Hepatocyte (in vitro differentiated cells): ENCODE data around the gene MBD6. TPM values are rescaled to one million over a fixed set of nuclear protein-coding genes. Genes with fewer than 3 reads are reported as not detected.

Experiments used
- DNase-seq: peaks from one replicate; pipeline ENCODE4 v3.0.0-alpha.2; 2016; ENCODE audit warnings: low spot score
- H2AFZ ChIP-seq: fragments of 200-600 bp; sonication (generic); 2 replicates; pipeline ENCODE4 v1.6.0; 2016; ENCODE audit warnings: antibody characterized with exemption, mild to moderate bottlenecking
- H3K27ac ChIP-seq: fragments of 200-600 bp; sonication (generic); 2 replicates; pipeline ENCODE4 v1.5.1; 2016; ENCODE audit warnings: mild to moderate bottlenecking
- H3K27me3 ChIP-seq: fragments of 200-600 bp; sonication (generic); 2 replicates; pipeline ENCODE4 v1.6.1; 2016
- H3K36me3 ChIP-seq: fragments of 200-600 bp; sonication (generic); replicated peaks from 2 replicates; pipeline ENCODE4 v1.5.1; 2016; ENCODE audit warnings: low read depth; ENCODE audit not compliant: insufficient read depth
- H3K4me1 ChIP-seq: fragments of 200-600 bp; sonication (generic); 2 replicates; pipeline ENCODE4 v1.5.1; 2016; ENCODE audit warnings: mild to moderate bottlenecking, moderate library complexity; ENCODE audit not compliant: insufficient read depth
- H3K4me2 ChIP-seq: fragments of 200-600 bp; sonication (generic); 2 replicates; pipeline ENCODE4 v1.6.0; 2016
- H3K4me3 ChIP-seq: fragments of 200-600 bp; sonication (generic); 2 replicates; pipeline ENCODE4 v1.5.1; 2016; ENCODE audit warnings: mild to moderate bottlenecking
- H3K79me2 ChIP-seq: fragments of 200-600 bp; sonication (generic); 2 replicates; pipeline ENCODE4 v1.6.0; 2017; ENCODE audit warnings: mild to moderate bottlenecking
- H3K9me2 ChIP-seq: fragments of 200-600 bp; sonication (generic); replicated peaks from 2 replicates; pipeline ENCODE4 v1.6.0; 2017; ENCODE audit warnings: mild to moderate bottlenecking; ENCODE audit not compliant: insufficient read depth
- H3K9me3 ChIP-seq: fragments of 200-600 bp; sonication (generic); 2 replicates; pipeline ENCODE4 v1.5.1; 2016; ENCODE audit warnings: low read depth, mild to moderate bottlenecking
- H4K20me1 ChIP-seq: fragments of 200-600 bp; sonication (generic); 2 replicates; pipeline ENCODE4 v1.6.0; 2016; ENCODE audit warnings: mild to moderate bottlenecking; ENCODE audit not compliant: insufficient read depth, poor library complexity, severe bottlenecking
- EZH2 ChIP-seq: fragments of 200-600 bp; sonication (generic); IDR thresholded peaks from 2 replicates; pipeline ENCODE4 v1.6.1; 2016; ENCODE audit warnings: antibody characterized with exemption, mild to moderate bottlenecking, borderline replicate concordance
- EZH2phosphoT487 ChIP-seq: fragments of 200-600 bp; sonication (generic); IDR thresholded peaks from one replicate; pipeline ENCODE4 v1.6.1; 2018; ENCODE audit warnings: antibody characterized with exemption, mild to moderate bottlenecking, low read depth, moderate library complexity; ENCODE audit not compliant: unreplicated experiment, severe bottlenecking
- WGBS: methylation state at CpG from one replicate; pipeline ENCODE4 v1.1.6; 2016; ENCODE audit warnings: low lambda C conversion rate; ENCODE audit errors: missing lambda C conversion rate; 5-methylcytosine and 5-hydroxymethylcytosine counted together
- polyA plus RNA-seq: library from polyadenylated mRNA; unstranded; fragments of >200 nt; fragmentation: Nextera tagmentation; extraction: Ambion mirVana; gene quantifications from 2 replicates; pipeline ENCODE4 v1.2.1, GENCODE V29; 2016
- total RNA-seq: library from RNA; depleted of rRNA; stranded (reverse); fragments of >200 nt; gene quantifications from 2 replicates; pipeline ENCODE4 v1.2.3, GENCODE V29; 2014
- TF ChIP-seq, protein P1 (sequence below): fragments of 200-600 bp; sonication (generic); IDR thresholded peaks from 2 replicates; pipeline ENCODE4 v1.5.1; 2016; ENCODE audit warnings: antibody characterized with exemption, mild to moderate bottlenecking; ENCODE audit not compliant: poor library complexity

Gene MBD6
- total and polyA plus RNA-seq, 2 experiments from 2014 or later, result 7.0 to 35.2 TPM

DNA sequence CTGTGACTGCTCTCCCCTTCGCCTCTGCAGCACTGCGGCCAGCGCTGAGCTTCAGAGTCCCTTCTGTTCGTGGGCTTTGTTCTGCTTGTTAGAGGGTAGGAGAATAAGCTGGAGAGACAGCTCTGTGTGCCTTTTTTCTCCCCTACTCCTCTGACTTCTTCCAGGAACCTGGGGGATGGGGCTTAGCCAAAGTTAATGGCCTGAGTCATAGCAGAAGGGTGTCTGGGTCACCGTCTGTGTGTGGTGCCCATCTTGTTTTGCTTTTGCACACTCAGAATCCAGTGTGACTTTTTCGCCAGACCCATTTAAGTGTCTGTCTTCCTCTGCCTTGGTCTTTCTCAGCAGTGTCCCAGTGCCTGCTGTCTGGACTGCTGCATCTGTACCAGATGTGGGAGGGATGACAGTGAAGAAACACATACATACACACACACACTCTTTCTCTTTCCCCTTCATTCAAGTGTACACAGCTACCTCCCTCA is 30.2 kb downstream of the MBD6 start:
- Histone ChIP-seq H3K9me2 (no peaks in the 10 kb centered on the region), H3K79me2 (no peaks in the 10 kb centered on the region), H3K4me1 (peaks cover 4% of the 10 kb centered on the region), H3K27ac (no peak overlapping the region), H3K4me3 (no peak overlapping the region), H2AFZ (no peak overlapping the region), H3K36me3 (no peaks in the 10 kb centered on the region), H4K20me1 (no peaks in the 10 kb centered on the region), H3K4me2 (no peak overlapping the region), H3K9me3 (no peaks in the 10 kb centered on the region), H3K27me3 (peaks cover 67% of the 10 kb centered on the region)
- 44% methylated on average over 6 of the region's 6 CpGs for WGBS
- DNase-seq, result no peak
- TF ChIP-seq EZH2 (no peak), EZH2phosphoT487 (no peak)
- TF ChIP-seq, protein P1, sequence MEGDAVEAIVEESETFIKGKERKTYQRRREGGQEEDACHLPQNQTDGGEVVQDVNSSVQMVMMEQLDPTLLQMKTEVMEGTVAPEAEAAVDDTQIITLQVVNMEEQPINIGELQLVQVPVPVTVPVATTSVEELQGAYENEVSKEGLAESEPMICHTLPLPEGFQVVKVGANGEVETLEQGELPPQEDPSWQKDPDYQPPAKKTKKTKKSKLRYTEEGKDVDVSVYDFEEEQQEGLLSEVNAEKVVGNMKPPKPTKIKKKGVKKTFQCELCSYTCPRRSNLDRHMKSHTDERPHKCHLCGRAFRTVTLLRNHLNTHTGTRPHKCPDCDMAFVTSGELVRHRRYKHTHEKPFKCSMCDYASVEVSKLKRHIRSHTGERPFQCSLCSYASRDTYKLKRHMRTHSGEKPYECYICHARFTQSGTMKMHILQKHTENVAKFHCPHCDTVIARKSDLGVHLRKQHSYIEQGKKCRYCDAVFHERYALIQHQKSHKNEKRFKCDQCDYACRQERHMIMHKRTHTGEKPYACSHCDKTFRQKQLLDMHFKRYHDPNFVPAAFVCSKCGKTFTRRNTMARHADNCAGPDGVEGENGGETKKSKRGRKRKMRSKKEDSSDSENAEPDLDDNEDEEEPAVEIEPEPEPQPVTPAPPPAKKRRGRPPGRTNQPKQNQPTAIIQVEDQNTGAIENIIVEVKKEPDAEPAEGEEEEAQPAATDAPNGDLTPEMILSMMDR, result no peak

DNA sequence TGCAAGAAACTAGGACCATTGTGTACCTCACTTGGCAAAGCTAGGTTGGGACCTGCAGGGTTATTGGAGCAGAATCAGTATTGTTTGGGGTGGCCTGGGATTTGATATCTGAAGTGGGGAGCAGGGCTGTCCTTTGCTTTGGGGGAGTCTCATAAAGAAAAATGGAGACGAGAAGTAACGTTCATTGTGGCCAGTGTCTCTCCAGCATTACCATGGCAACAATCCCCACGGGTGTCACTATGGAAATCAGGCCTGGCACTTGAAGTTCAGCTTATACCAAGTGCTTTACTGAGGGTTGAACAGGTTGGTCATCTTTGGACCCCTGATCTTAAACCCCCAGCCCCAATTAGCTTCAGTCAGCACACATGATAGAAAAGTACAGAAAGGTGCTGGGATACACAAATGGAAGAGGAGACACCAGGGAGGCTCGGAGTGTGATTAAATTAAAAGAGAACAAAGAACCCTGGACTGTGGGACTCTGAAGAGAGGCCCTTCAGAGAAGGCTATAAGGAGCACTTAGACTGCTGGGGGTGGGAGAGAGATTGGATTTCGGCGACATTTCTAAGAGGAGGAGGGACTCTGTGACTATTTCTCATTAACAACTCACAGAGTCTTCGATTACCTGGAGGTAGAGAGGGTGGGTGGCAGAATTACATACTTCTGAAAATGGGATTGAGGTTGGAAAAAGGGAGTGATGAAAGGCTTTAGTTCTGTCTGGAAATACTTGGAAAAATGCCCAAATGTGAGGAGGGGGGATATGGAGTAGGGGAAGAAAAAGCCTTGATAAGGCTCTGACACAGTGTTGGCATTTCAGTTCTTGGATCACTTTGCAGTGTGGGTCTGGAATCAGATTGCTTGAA is 30.9 kb downstream of the MBD6 start:
- Histone ChIP-seq H3K27ac (no peak overlapping the region), H3K27me3 (peaks cover 60% of the 10 kb centered on the region), H3K36me3 (no peaks in the 10 kb centered on the region), H3K9me2 (no peaks in the 10 kb centered on the region), H3K4me2 (no peak overlapping the region), H3K9me3 (no peaks in the 10 kb centered on the region), H2AFZ (no peak overlapping the region), H3K4me3 (no peak overlapping the region), H4K20me1 (no peaks in the 10 kb centered on the region), H3K4me1 (peaks cover 4% of the 10 kb centered on the region), H3K79me2 (no peaks in the 10 kb centered on the region)
- no peak for TF ChIP-seq EZH2phosphoT487
- no peak for TF ChIP-seq EZH2
- TF ChIP-seq, protein P1, result no peak
- WGBS, result 78% methylated on average over 7 of the region's 7 CpGs
- DNase-seq, result no peak

DNA sequence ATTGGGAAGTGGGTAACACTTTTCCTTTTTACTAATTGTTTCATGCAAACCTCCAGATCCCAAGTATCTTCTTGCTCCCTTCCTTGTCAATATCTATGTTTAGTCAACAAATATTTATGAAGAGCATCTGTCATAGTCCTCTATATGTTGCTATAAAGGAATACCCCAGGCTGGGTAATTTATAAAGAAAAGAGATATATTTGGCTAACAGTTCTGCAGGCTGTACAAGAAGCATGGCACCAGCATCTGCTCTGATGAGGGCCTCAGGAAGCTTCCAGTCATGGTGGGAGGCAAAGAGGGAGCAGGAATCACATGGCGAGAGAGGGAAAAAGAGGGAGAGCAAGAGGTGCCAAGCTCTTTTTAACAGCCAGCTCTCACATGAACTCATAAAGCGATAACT is 31.8 kb downstream of the MBD6 start:
- H2AFZ ChIP-seq, result no peak overlapping the region
- no peaks in the 10 kb centered on the region for H3K9me2 ChIP-seq
- peaks cover 51% of the 10 kb centered on the region for H3K27me3 ChIP-seq
- TF ChIP-seq EZH2, result no peak
- TF ChIP-seq EZH2phosphoT487, result no peak
- TF ChIP-seq, protein P1, result no peak
- WGBS, result 91% methylated on average over 2 of the region's 2 CpGs
- H3K4me3 ChIP-seq, result no peak overlapping the region
- no peak overlapping the region for H3K4me2 ChIP-seq
- H3K36me3 ChIP-seq, result no peaks in the 10 kb centered on the region
- no peaks in the 10 kb centered on the region for H3K9me3 ChIP-seq
- no peak for DNase-seq
- no peaks in the 10 kb centered on the region for H4K20me1 ChIP-seq
- H3K79me2 ChIP-seq, result no peaks in the 10 kb centered on the region
- H3K27ac ChIP-seq, result no peak overlapping the region
- peaks cover 4% of the 10 kb centered on the region for H3K4me1 ChIP-seq
